Gastrocnemius medialis (tissue), 4 donors: ENCODE measurements around the gene GPR78. TPM values are rescaled to one million over a fixed set of nuclear protein-coding genes. Genes with fewer than 3 reads are reported as not detected.

ENCODE experiments used
- ATAC-seq, 2 donors: fragments of 150-250 bp; one replicate each; pipeline ENCODE4 v1.9.1; 2016
- DNase-seq, 2 donors: peaks; one replicate each; pipeline ENCODE4 v3.0.0-alpha.2; 2019
- H3K27ac ChIP-seq, 4 donors: fragments of 200-600 bp; sonication (generic); 1 replicate in 1 of 4; 2 replicates in 3 of 4; pipeline ENCODE4 v1.5.1; 2016 to 2018; ENCODE audit warnings: mild to moderate bottlenecking in 2 of 4, moderate library complexity in 1 of 4
- H3K27me3 ChIP-seq, 3 donors: fragments of 200-600 bp; sonication (generic) in 2 of 3; 1 replicate in 1 of 3; 2 replicates in 2 of 3; pipeline versions ENCODE4 v1.5.1 to v1.6.0; 2016 to 2019; ENCODE audit warnings: mild to moderate bottlenecking in 1 of 3, moderate library complexity in 1 of 3
- H3K36me3 ChIP-seq, 2 donors: fragments of 200-600 bp; sonication (generic) in 1 of 2; one replicate each; pipeline ENCODE4 v1.5.1; 2017 to 2018
- H3K4me1 ChIP-seq, 2 donors: fragments of 200-600 bp; sonication (generic) in 1 of 2; one replicate each; pipeline ENCODE4 v1.5.1; 2016 to 2017; ENCODE audit warnings: mild to moderate bottlenecking in 2 of 2
- H3K4me3 ChIP-seq, 4 donors: fragments of 200-600 bp; sonication (generic) in 3 of 4; 1 replicate in 1 of 4; 2 replicates in 3 of 4; pipeline ENCODE4 v1.5.1; 2016 to 2019; ENCODE audit warnings: mild to moderate bottlenecking in 2 of 4
- H3K9me3 ChIP-seq, 3 donors: fragments of 200-600 bp; sonication (generic) in 2 of 3; 1 replicate in 1 of 3; 2 replicates in 2 of 3; pipeline ENCODE4 v1.5.1; 2016 to 2019
- CTCF ChIP-seq, 5 experiments: fragments of 450-650 bp in 3 of 5; fragments of 200-600 bp in 2 of 5; sonication (generic) in 2 of 5; IDR thresholded peaks in 4 of 5; conservative IDR thresholded peaks in 1 of 5; 1 replicate in 4 of 5; 2 replicates in 1 of 5; pipeline ENCODE4 v1.5.1; 2016 to 2019; ENCODE audit warnings: antibody characterized with exemption in 5 of 5, mild to moderate bottlenecking in 3 of 5, moderate library complexity in 3 of 5
- POLR2A ChIP-seq, 2 donors: fragments of 450-650 bp; IDR thresholded peaks; one replicate each; pipeline ENCODE4 v1.6.1; 2017; ENCODE audit warnings: antibody characterized with exemption in 2 of 2, mild to moderate bottlenecking in 2 of 2, moderate library complexity in 2 of 2
- in situ Hi-C, 4 donors: fragments of 200-750 bp; cut with MboI; loops; one replicate each; pipeline versions ENCODE4 v1.15.0 to v1.8.0; 2017; ENCODE audit warnings: low sequenced_read_pairs in 4 of 4
- intact Hi-C: fragments of 100-400 bp; cut with DNase I; formaldehyde crosslinking; loops from one replicate; pipeline ENCODE4 v1.15.1; 2023; ENCODE audit warnings: low total_unique reads
- total RNA-seq, 4 donors: library from RNA; depleted of rRNA; stranded (reverse); fragments of >200 nt; gene quantifications; one replicate each; pipeline versions ENCODE4 v1.1.0 to v1.2.3, GENCODE V29; 2016

GPR78 gene
- total RNA-seq, 4 donors from 2014 or later = not detected

- DNase-seq = no peak
Observed at GRCh38 chr4:8540991-8541390, 39.2 kb upstream of the GPR78 start.

GRCh38 chr4:8541981-8542715 is 38.0 kb upstream of the GPR78 start:
- intact Hi-C loops = no loop called here
- in situ Hi-C loops = no loop called here
- Histone ChIP-seq H3K4me3 (no peak overlapping the region), H3K27me3 (no peaks in the 10 kb centered on the region), H3K27ac (no peak overlapping the region), H3K9me3 (no peaks in the 10 kb centered on the region), H3K4me1 (no peaks in the 10 kb centered on the region), H3K36me3 (no peaks in the 10 kb centered on the region)
- TF ChIP-seq POLR2A (IDR thresholded peaks at IDR 0.05) (no peak), CTCF (IDR thresholded peaks at IDR 0.05 in 4 of 5, conservative IDR thresholded peaks at IDR 0.05 in 1 of 5) (no peak)
- DNase-seq (no peak), ATAC-seq (no peak)

More at GRCh38 chr4:8540991-8541390, 39.2 kb upstream of the GPR78 start:
- Histone ChIP-seq H3K27me3 (no peaks in the 10 kb centered on the region), H3K9me3 (no peaks in the 10 kb centered on the region), H3K36me3 (no peaks in the 10 kb centered on the region), H3K4me3 (no peak overlapping the region), H3K27ac (no peak overlapping the region), H3K4me1 (no peaks in the 10 kb centered on the region)
- in situ Hi-C loops (no loop called here), intact Hi-C loops (no loop called here)
- no peak for TF ChIP-seq CTCF (IDR thresholded peaks at IDR 0.05 in 4 of 5, conservative IDR thresholded peaks at IDR 0.05 in 1 of 5)
- TF ChIP-seq POLR2A (IDR thresholded peaks at IDR 0.05) = no peak
- no peak for ATAC-seq

- in situ Hi-C loops = no loop called here
Observed at GRCh38 chr4:8542776-8543525, 37.2 kb upstream of the GPR78 start.

GRCh38 chr4:8543623-8544022 is 36.6 kb upstream of the GPR78 start:
- in situ Hi-C loops = no loop called here
- TF ChIP-seq CTCF (IDR thresholded peaks at IDR 0.05 in 4 of 5, conservative IDR thresholded peaks at IDR 0.05 in 1 of 5) = no peak
- no peak for TF ChIP-seq POLR2A (IDR thresholded peaks at IDR 0.05)
- no peak for DNase-seq
- no peaks in the 10 kb centered on the region for H3K9me3 ChIP-seq
- ATAC-seq = no peak
- no peak overlapping the region for H3K4me3 ChIP-seq
- no peaks in the 10 kb centered on the region for H3K36me3 ChIP-seq
- H3K27me3 ChIP-seq = no peaks in the 10 kb centered on the region
- intact Hi-C loops = no loop called here
- no peaks in the 10 kb centered on the region for H3K4me1 ChIP-seq
- no peak overlapping the region for H3K27ac ChIP-seq

More at GRCh38 chr4:8542776-8543525, 37.2 kb upstream of the GPR78 start:
- Histone ChIP-seq H3K27ac (no peak overlapping the region), H3K36me3 (no peaks in the 10 kb centered on the region), H3K4me3 (no peak overlapping the region), H3K27me3 (no peaks in the 10 kb centered on the region), H3K4me1 (no peaks in the 10 kb centered on the region), H3K9me3 (no peaks in the 10 kb centered on the region)
- DNase-seq (no peak), ATAC-seq (no peak)
- TF ChIP-seq POLR2A (IDR thresholded peaks at IDR 0.05) (no peak), CTCF (IDR thresholded peaks at IDR 0.05 in 4 of 5, conservative IDR thresholded peaks at IDR 0.05 in 1 of 5) (no peak)
- intact Hi-C loops = no loop called here
